PC-3 (cell line): ENCODE results near the gene SIAE. TPM values are rescaled to one million over a fixed set of nuclear protein-coding genes. Genes with fewer than 3 reads are reported as not detected.
"Not testable (repeated sequence)": the region's sequence is repeated elsewhere in the genome, so short reads cannot be mapped to it uniquely, and the experiment has no call there.

Experiments
- ATAC-seq: fragments of 200-7000 bp; cut with Tn5 transposase; 2 replicates; pipeline ENCODE4 v1.9.1; 2020; ENCODE audit warnings: mild to moderate bottlenecking, moderate library complexity
- BruUV-seq: library from RNA; stranded (reverse); fragments of 400-500 nt; replicated peaks from 2 replicates; lab custom pipeline; 2021; lab: Mats Ljungman, UMichigan
- CTCF ChIA-PET: fragments of 300-600 bp; sonication (Branson Sonifier 250); formaldehyde crosslinking; loops from one replicate; lab custom pipeline; 2022; ENCODE audit warnings: antibody characterized with exemption; lab: Charles Lee
- POLR2A ChIA-PET: fragments of 300-600 bp; sonication (Branson Sonifier 250); formaldehyde crosslinking; loops from one replicate; lab custom pipeline; 2022; ENCODE audit warnings: antibody characterized with exemption; ENCODE audit not compliant: unreplicated experiment; lab: Charles Lee
- DNase-seq: peaks from one replicate; pipeline ENCODE4 v3.0.0-alpha.2; 2015
- H2AFZ ChIP-seq: fragments of 300-600 bp; sonication (generic); 2 replicates; pipeline ENCODE4 v1.6.0; 2016; ENCODE audit warnings: antibody characterized with exemption, low read length
- H3F3A ChIP-seq: fragments of 300-600 bp; sonication (generic); one replicate; pipeline ENCODE4 v1.6.0; 2017; ENCODE audit warnings: antibody characterized with exemption, low read length, control low read depth, mild to moderate bottlenecking; ENCODE audit not compliant: unreplicated experiment
- H3K27ac ChIP-seq: fragments of 300-600 bp; sonication (generic); 2 replicates; pipeline ENCODE4 v1.5.1; 2016; ENCODE audit warnings: mild to moderate bottlenecking, low read length
- H3K27me3 ChIP-seq: fragments of 300-600 bp; sonication (generic); 2 replicates; pipeline ENCODE4 v1.6.1; 2016; ENCODE audit warnings: low read length, mixed read lengths
- H3K36me3 ChIP-seq: fragments of 300-600 bp; sonication (generic); 2 replicates; pipeline ENCODE4 v1.6.1; 2016; ENCODE audit warnings: low read depth, mixed run types, low read length, mixed read lengths
- H3K4me1 ChIP-seq: fragments of 300-600 bp; sonication (generic); 2 replicates; pipeline ENCODE4 v1.5.1; 2016; ENCODE audit warnings: low read length; ENCODE audit not compliant: insufficient read depth
- H3K4me2 ChIP-seq: fragments of 300-600 bp; sonication (generic); 2 replicates; pipeline ENCODE4 v1.6.0; 2016; ENCODE audit warnings: low read length
- H3K4me3 ChIP-seq: fragments of 300-600 bp; sonication (generic); 2 replicates; pipeline ENCODE4 v1.5.1; 2016; ENCODE audit warnings: mild to moderate bottlenecking, low read length, mixed read lengths
- H3K79me2 ChIP-seq: fragments of 300-600 bp; sonication (generic); 2 replicates; pipeline ENCODE4 v1.6.1; 2017; ENCODE audit warnings: low read length, mixed read lengths
- H3K9ac ChIP-seq: fragments of 300-600 bp; sonication (generic); 2 replicates; pipeline ENCODE4 v1.6.0; 2016; ENCODE audit warnings: mild to moderate bottlenecking, low read length
- H3K9me2 ChIP-seq: fragments of 300-600 bp; sonication (generic); replicated peaks from 2 replicates; pipeline ENCODE4 v1.6.1; 2016; ENCODE audit warnings: mixed run types, low read length, mixed read lengths
- H3K9me3 ChIP-seq: fragments of 300-600 bp; sonication (generic); 2 replicates; pipeline ENCODE4 v1.6.1; 2016; ENCODE audit warnings: low read length, mixed read lengths
- H4K20me1 ChIP-seq: fragments of 300-600 bp; sonication (generic); 2 replicates; pipeline ENCODE4 v1.6.1; 2016; ENCODE audit warnings: low read length, mixed read lengths
- CTCF ChIP-seq: fragments of 300-600 bp; sonication (generic); conservative IDR thresholded peaks from 2 replicates; pipeline ENCODE4 v1.5.1; 2017; ENCODE audit warnings: antibody characterized with exemption, low read depth, mild to moderate bottlenecking, low read length
- EZH2 ChIP-seq: fragments of 300-600 bp; sonication (generic); IDR thresholded peaks from one replicate; pipeline ENCODE4 v1.6.1; 2017; ENCODE audit warnings: antibody characterized with exemption, mild to moderate bottlenecking, low read length; ENCODE audit not compliant: unreplicated experiment
- EZH2phosphoT487 ChIP-seq: fragments of 300-600 bp; sonication (generic); IDR thresholded peaks from 2 replicates; pipeline ENCODE4 v1.6.1; 2018; ENCODE audit warnings: mild to moderate bottlenecking, antibody characterized with exemption, low read length, borderline replicate concordance
- intact Hi-C: fragments of 100-400 bp; cut with micrococcal nuclease; formaldehyde crosslinking; loops from 2 replicates; pipeline ENCODE4 v1.9.0; 2023
- total RNA-seq: library from RNA; depleted of rRNA; stranded (reverse); fragments of >200 nt; gene quantifications from 2 replicates; pipeline ENCODE4 v1.2.3, GENCODE V29; 2014

SIAE gene
- total RNA-seq, 1 experiment from 2014 or later: 17.6 TPM

GRCh38 chr11:124605719-124606118, 67.8 kb downstream of the SIAE start:
- ChIA-PET POLR2A (no interaction called here), CTCF (interaction anchor here (0.6 kb wide), 1 partner anchor 191 kb away, joined by 3 read pairs; no protein-coding TSS in a partner anchor)
- H3K4me3 ChIP-seq: no peak overlapping the region
- peaks cover 19% of the 10 kb centered on the region for H3K4me1 ChIP-seq
- H3F3A ChIP-seq: no peaks in the 10 kb centered on the region
- H3K27ac ChIP-seq: no peak overlapping the region
- no peaks in the 10 kb centered on the region for H4K20me1 ChIP-seq
- H3K9me3 ChIP-seq: no peaks in the 10 kb centered on the region
- H3K79me2 ChIP-seq: no peaks in the 10 kb centered on the region
- intact Hi-C loops: no loop called here
- no TSS peak for BruUV-seq
- no peaks in the 10 kb centered on the region for H3K9me2 ChIP-seq
- no peak overlapping the region for H2AFZ ChIP-seq
- TF ChIP-seq CTCF: no peak
- TF ChIP-seq EZH2: no peak
- no peak for TF ChIP-seq EZH2phosphoT487
- no peaks in the 10 kb centered on the region for H3K36me3 ChIP-seq
- H3K27me3 ChIP-seq: no peaks in the 10 kb centered on the region
- H3K9ac ChIP-seq: no peak overlapping the region
- no peak overlapping the region for H3K4me2 ChIP-seq
- DNase-seq (no peak), ATAC-seq (no peak)

- H3K4me3 ChIP-seq, H3F3A ChIP-seq, H2AFZ ChIP-seq, H3K9me2 ChIP-seq, H3K27me3 ChIP-seq, H3K9me3 ChIP-seq, BruUV-seq, intact Hi-C loops, H3K36me3 ChIP-seq, H4K20me1 ChIP-seq, H3K79me2 ChIP-seq, H3K9ac ChIP-seq: not testable (repeated sequence)
- ATAC-seq: peak; percentile 21; the same call in 1 of the 2 replicates
- Histone ChIP-seq H3K4me2 (peak overlapping the region; percentile 25; the same call in 1 of the 2 replicates), H3K4me1 (peaks cover 19% of the 10 kb centered on the region), H3K27ac (peak overlapping the region; percentile 47)
- ChIA-PET CTCF (interaction anchor here (0.5 to 1.0 kb wide), 2 partner anchors 187 to 199 kb away, joined by 3 read pairs; no protein-coding TSS in a partner anchor), POLR2A (interaction anchor here (0.7 kb wide), 1 partner anchor 20 kb away, joined by 5 read pairs; no protein-coding TSS in a partner anchor)
- DNase-seq: peak; percentile 39
Observed at GRCh38 chr11:124602723-124603122, 70.8 kb downstream of the SIAE start.

GRCh38 chr11:124602193-124602592, 71.3 kb downstream of the SIAE start:
- H3K4me1 ChIP-seq: peaks cover 19% of the 10 kb centered on the region
- peak; percentile 92 for DNase-seq
- H2AFZ ChIP-seq: no peak overlapping the region
- TF ChIP-seq EZH2: no peak
- no peak for TF ChIP-seq EZH2phosphoT487
- no peak for TF ChIP-seq CTCF
- H3F3A ChIP-seq: no peaks in the 10 kb centered on the region
- no peaks in the 10 kb centered on the region for H3K36me3 ChIP-seq
- no peak overlapping the region for H3K4me3 ChIP-seq
- peaks cover 8% of the 10 kb centered on the region; the same call in 1 of the 2 replicates for H3K27me3 ChIP-seq
- peak overlapping the region; percentile 51 for H3K27ac ChIP-seq
- no peaks in the 10 kb centered on the region for H3K9me3 ChIP-seq
- no peaks in the 10 kb centered on the region for H3K9me2 ChIP-seq
- ChIA-PET POLR2A (interaction anchor here (0.7 kb wide), 1 partner anchor 20 kb away, joined by 5 read pairs; no protein-coding TSS in a partner anchor), CTCF (interaction anchor here (0.5 to 1.0 kb wide), 2 partner anchors 186 to 198 kb away, joined by 3 read pairs; no protein-coding TSS in a partner anchor)
- intact Hi-C loops: no loop called here
- no peaks in the 10 kb centered on the region for H4K20me1 ChIP-seq
- no TSS peak for BruUV-seq
- no peaks in the 10 kb centered on the region for H3K79me2 ChIP-seq
- peak overlapping the region; percentile 4; the same call in 1 of the 2 replicates for H3K4me2 ChIP-seq
- no peak overlapping the region for H3K9ac ChIP-seq
- peak; percentile 88 for ATAC-seq
